ENCODE results near the gene EHF.

DNA sequence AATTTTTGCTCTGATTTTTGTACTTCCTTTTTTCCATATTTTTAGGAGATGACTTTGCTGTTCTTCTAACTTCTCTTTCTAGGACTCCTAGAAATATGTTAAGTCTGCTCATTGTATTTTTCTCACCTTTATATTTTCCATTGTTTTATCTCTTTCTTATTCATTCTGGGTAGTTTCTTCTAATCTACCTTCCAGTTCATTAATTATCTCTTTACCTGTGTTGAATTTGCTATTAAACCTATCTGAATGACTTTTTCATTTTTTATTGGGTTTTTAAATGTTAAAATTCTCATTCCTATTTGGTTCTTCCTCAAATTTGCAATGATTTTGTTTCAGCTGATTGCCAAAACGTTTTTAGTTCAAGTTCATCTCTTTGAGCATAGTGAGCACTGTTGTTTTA, 27.8 kb upstream of the EHF start:
- TF ChIP-seq, protein P1, sequence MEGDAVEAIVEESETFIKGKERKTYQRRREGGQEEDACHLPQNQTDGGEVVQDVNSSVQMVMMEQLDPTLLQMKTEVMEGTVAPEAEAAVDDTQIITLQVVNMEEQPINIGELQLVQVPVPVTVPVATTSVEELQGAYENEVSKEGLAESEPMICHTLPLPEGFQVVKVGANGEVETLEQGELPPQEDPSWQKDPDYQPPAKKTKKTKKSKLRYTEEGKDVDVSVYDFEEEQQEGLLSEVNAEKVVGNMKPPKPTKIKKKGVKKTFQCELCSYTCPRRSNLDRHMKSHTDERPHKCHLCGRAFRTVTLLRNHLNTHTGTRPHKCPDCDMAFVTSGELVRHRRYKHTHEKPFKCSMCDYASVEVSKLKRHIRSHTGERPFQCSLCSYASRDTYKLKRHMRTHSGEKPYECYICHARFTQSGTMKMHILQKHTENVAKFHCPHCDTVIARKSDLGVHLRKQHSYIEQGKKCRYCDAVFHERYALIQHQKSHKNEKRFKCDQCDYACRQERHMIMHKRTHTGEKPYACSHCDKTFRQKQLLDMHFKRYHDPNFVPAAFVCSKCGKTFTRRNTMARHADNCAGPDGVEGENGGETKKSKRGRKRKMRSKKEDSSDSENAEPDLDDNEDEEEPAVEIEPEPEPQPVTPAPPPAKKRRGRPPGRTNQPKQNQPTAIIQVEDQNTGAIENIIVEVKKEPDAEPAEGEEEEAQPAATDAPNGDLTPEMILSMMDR (IDR thresholded peaks at IDR 0.05): no peak
- TF ChIP-seq POLR2AphosphoS5 (IDR thresholded peaks at IDR 0.05) (no peak), EP300 (IDR thresholded peaks at IDR 0.05) (no peak)

Measured in gastroesophageal sphincter (tissue), 3 donors.